Stomach (tissue), 19 donors: ENCODE results near the gene DPF1. TPM values are rescaled to one million over a fixed set of nuclear protein-coding genes. Genes with fewer than 3 reads are reported as not detected.

ENCODE experiments used
- DNase-seq, 2 donors: peaks; one replicate each; pipeline versions ENCODE4 v3.0.0 to v3.0.0-alpha.2; 2013 to 2019
- H3K27ac ChIP-seq, 5 donors: fragments of 200-600 bp in 4 of 5; sonication (generic) in 4 of 5; one replicate each; pipeline ENCODE4 v1.5.1; 2013 to 2019; ENCODE audit warnings: mild to moderate bottlenecking in 1 of 5, moderate library complexity in 1 of 5
- H3K27me3 ChIP-seq, 3 donors: fragments of 200-600 bp; sonication (generic); one replicate each; pipeline ENCODE4 v1.5.1; 2017 to 2019; ENCODE audit warnings: mixed run types in 1 of 3
- H3K36me3 ChIP-seq, 4 donors: fragments of 200-600 bp; sonication (generic); 1 replicate in 3 of 4; 2 replicates in 1 of 4; pipeline ENCODE4 v1.5.1; 2016 to 2019
- H3K4me1 ChIP-seq, 4 donors: fragments of 200-600 bp; sonication (generic); one replicate each; pipeline ENCODE4 v1.5.1; 2016 to 2019
- H3K4me3 ChIP-seq, 4 donors: fragments of 200-600 bp; sonication (generic) in 3 of 4; one replicate each; pipeline ENCODE4 v1.5.1; 2016 to 2019; ENCODE audit warnings: mild to moderate bottlenecking in 1 of 4
- H3K9me3 ChIP-seq, 4 donors: fragments of 200-600 bp; sonication (generic); one replicate each; pipeline ENCODE4 v1.5.1; 2016 to 2019
- CTCF ChIP-seq, 7 experiments: fragments of 450-650 bp in 4 of 7; fragments of 200-600 bp in 3 of 7; sonication (generic) in 3 of 7; IDR thresholded peaks; one replicate each; pipeline ENCODE4 v1.5.1; 2016 to 2019; ENCODE audit warnings: antibody characterized with exemption in 7 of 7, control low read depth in 2 of 7, mild to moderate bottlenecking in 1 of 7
- EP300 ChIP-seq: sonication (generic); formaldehyde crosslinking; IDR thresholded peaks from one replicate; pipeline ENCODE4 v1.6.1; 2017; ENCODE audit warnings: antibody characterized with exemption
- POLR2A ChIP-seq, 4 donors: fragments of 450-650 bp; IDR thresholded peaks; one replicate each; pipeline ENCODE4 v1.6.1; 2016; ENCODE audit warnings: antibody characterized with exemption in 4 of 4, control low read depth in 2 of 4, mild to moderate bottlenecking in 1 of 4, moderate library complexity in 1 of 4
- POLR2AphosphoS5 ChIP-seq, 3 donors: sonication (generic); formaldehyde crosslinking; IDR thresholded peaks; one replicate each; pipeline ENCODE4 v1.6.1; 2016; ENCODE audit warnings: antibody characterized with exemption in 3 of 3
- WGBS, 5 donors: extraction: QIAGEN DNeasy Blood & Tissue Kit in 3 of 5; methylation state at CpG; one replicate each; pipeline versions ENCODE4 v1.1.5 to v1.1.7; 2013 to 2018; 5-methylcytosine and 5-hydroxymethylcytosine counted together
- intact Hi-C: fragments of 100-400 bp; cut with DNase I; formaldehyde crosslinking; loops from one replicate; pipeline ENCODE4 v1.15.1; 2023; ENCODE audit warnings: low total_unique reads
- long read RNA-seq, 10 donors: transcript quantifications; one replicate each; lab custom pipeline, GENCODE V29; 2026
- polyA plus RNA-seq, 3 donors: library from polyadenylated mRNA; stranded (reverse); fragments of 200-250 nt; gene quantifications; one replicate each; pipeline ENCODE4 v1.2.3, GENCODE V29; 2013
- total RNA-seq, 5 donors: library from RNA; depleted of rRNA; stranded (reverse); fragments of >200 nt; gene quantifications; one replicate each; pipeline versions ENCODE4 v1.1.0 to v1.2.3, GENCODE V29; 2014 to 2016
- donor health status: healthy with polysubstance abuse.
- donor health status: Bipolar disorder and iron deficiency.
- donor health status: healthy.

The DPF1 gene
- total RNA-seq (not detected), polyA plus RNA-seq (under 1 TPM in 2 of 3 donors, not detected in 1; 0.12 to 0.43 TPM)
- long read RNA-seq, donor 1, partial matches to known transcripts: 0 of 1 reads
- long read RNA-seq, donor 1, other reads (novel, unspliced or antisense): 0 of 1 reads
- long read RNA-seq, donor 2, partial matches to known transcripts: 343 of 819 reads
- long read RNA-seq, donor 2, other reads (novel, unspliced or antisense): 476 of 819 reads
- long read RNA-seq, donor 3: 0 reads
- long read RNA-seq, donor 4: 0 reads
- long read RNA-seq, donor 5: 0 reads
- long read RNA-seq, donor 6, partial matches to known transcripts: 947 of 1,249 reads
- long read RNA-seq, donor 6, other reads (novel, unspliced or antisense): 302 of 1,249 reads
- long read RNA-seq, donor 7: 0 reads
- long read RNA-seq, donor 8: 0 reads
- long read RNA-seq, donor 9: 0 reads
- long read RNA-seq, donor 10: 0 reads

DNA sequence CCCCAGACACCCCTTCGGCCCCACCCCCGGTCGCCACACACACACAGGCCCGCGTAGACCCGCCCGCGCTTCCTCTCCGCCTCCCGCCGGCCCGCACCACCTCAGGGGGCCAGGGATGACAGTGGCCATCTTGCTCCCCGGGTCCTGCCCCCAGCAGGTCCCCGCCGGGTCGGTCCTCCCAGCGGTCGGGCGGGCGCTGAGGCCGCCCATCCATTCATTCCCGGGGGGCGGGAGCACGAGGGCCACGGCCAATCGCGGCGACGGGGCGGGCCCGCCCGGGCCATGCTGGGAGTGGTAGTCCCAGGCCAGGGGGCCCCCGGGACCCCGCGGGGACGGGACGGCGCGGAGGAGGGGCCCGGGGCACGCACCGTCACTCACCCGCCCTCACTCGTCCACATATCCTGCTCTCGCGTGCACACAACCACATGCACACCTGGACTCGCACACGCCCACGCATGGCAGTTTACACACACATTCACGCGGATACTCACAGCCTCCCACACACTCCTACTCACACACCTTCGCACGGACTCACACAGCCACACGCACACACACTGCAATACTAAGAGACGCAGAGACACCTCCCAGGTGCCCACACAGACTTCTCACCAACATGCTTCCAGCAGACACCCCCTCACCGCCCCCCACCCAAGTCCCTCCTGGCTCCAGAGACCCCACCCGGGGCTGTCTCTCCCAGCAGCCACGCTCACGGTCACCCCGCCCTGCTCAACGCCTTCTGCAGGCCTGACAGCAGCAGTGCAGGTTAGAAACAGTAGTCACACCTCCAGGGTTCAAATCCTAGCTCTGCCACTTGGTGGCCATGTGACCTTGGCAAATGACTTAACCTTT, at the start of gene DPF1:
Gene DPF1 (minus strand): TSS at position 209 of the 849 bp plus-strand sequence. CDS start 80 bp downstream, at position 129.
- WGBS, 5 donors: 2 to 8% (median 3%) methylated on average over 17 to 61 of the region's 61 CpGs
- TF ChIP-seq POLR2AphosphoS5 (IDR thresholded peaks at IDR 0.05) (no peak), CTCF (IDR thresholded peaks at IDR 0.05) (no peak), EP300 (no peak), POLR2A (IDR thresholded peaks at IDR 0.05) (no peak)
- peaks cover 38 to 99% (median 76%) of the 10 kb centered on the region in 3 donors for H3K27me3 ChIP-seq

DNA sequence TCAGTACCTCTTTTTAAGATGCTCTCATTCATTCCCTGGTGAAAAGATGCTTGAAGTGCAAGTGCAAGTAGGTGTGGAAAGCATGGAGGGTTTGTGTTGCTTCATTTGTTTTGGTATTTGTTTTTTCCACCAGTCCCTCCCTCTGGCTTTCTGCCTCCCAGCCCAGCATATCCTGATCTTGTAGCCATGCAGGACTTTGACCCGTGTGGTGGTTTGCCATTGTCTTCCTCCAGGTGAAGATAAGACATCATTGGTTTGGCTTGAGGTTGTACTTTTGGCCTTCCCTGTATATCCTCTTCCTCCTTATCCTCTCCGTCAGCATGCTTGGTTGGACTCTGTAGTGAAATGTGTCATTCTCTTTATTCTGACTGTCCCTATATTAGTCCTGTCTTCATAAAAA, 49.5 kb upstream of the DPF1 start:
- peak overlapping the region; percentile 7 to 59 (median 22) for H3K27ac ChIP-seq
- peak; percentile 56 to 72 for DNase-seq
- intact Hi-C loops: no loop called here
- no peaks in the 10 kb centered on the region for H3K9me3 ChIP-seq
- H3K36me3 ChIP-seq: no peaks in the 10 kb centered on the region
- no peaks in the 10 kb centered on the region for H3K27me3 ChIP-seq
- H3K4me3 ChIP-seq: no peak overlapping the region
- 27 to 54% (median 36%) methylated on average over 2 of the region's 2 CpGs for WGBS, 5 donors
- H3K4me1 ChIP-seq: peaks cover 50 to 77% (median 69%) of the 10 kb centered on the region in 4 donors
- TF ChIP-seq POLR2A (IDR thresholded peaks at IDR 0.05): no peak
- TF ChIP-seq POLR2AphosphoS5 (IDR thresholded peaks at IDR 0.05): peak in 2 of 3 donors; percentile 72 to 76

More for the DNA sequence above, at the start of gene DPF1:
- Histone ChIP-seq H3K9me3 (no peaks in the 10 kb centered on the region), H3K4me1 (peaks cover 20 to 28% (median 25%) of the 10 kb centered on the region in 4 donors), H3K27ac (no peak within 1 kb of the TSS), H3K4me3 (peak within 1 kb of the TSS; percentile 37 to 57 (median 40)), H3K36me3 (no peaks in the 10 kb centered on the region)
- peak; percentile 34 to 90 for DNase-seq
- intact Hi-C loops: no loop called here

DNA sequence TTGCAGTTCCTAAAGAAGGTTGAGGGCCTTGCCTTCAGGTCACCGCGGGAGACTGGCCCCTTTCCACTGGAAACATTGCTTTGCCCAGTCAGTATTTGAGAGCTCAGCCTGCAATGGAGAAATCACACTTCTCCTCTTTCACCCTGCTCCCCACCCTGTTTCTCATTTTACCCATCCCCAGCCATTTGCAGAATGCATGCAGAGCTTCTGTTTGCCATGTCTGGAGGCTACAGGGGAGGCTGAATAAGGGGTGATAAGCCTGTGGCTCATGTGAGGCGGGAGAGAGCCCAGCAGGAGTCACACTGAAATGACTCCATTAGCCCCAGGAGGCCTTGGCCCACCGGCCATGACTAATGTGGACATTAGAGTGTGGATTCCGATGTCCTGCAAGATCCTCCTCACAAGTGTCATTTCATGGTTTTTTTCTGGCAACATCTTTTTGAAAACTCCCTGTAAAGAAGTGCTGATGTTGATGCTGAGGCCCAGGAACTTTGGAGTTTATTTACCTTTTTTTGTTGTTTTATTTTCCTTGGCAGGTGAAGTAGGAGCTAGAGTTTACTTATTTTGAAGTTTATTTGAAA, 46.7 kb upstream of the DPF1 start:
- H3K27ac ChIP-seq: peak overlapping the region; percentile 5 to 32 (median 14)
- H3K9me3 ChIP-seq: no peaks in the 10 kb centered on the region
- no peak overlapping the region for H3K4me3 ChIP-seq
- 34 to 53% (median 48%) methylated on average over 5 of the region's 5 CpGs for WGBS, 5 donors
- TF ChIP-seq CTCF (IDR thresholded peaks at IDR 0.05) (no peak), POLR2AphosphoS5 (IDR thresholded peaks at IDR 0.05) (no peak), POLR2A (IDR thresholded peaks at IDR 0.05) (no peak), EP300 (no peak)
- DNase-seq: no peak
- no peaks in the 10 kb centered on the region for H3K27me3 ChIP-seq
- peaks cover 50 to 84% (median 64%) of the 10 kb centered on the region in 4 donors for H3K4me1 ChIP-seq
- H3K36me3 ChIP-seq: no peaks in the 10 kb centered on the region
- intact Hi-C loops: no loop called here

DNA sequence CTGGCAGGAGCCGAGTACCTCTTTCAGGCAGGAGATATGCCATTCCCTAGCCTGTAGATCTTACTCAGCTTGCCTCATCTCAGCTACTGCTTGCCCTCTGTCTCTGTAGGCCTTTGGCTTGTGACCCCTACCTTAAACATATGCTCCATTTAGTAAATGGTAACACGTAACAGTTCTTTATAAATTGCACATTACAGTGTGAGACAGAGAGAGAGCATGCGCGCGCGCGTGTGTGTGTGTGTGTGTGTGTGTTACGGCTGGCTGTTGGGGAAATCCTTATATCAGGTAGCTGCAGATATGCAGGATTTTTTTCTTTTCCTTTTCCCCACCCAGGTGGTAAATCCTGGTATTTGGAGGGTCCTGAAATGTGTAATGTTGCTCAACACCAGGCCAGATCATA, 44.5 kb upstream of the DPF1 start:
- no peak for TF ChIP-seq EP300
- TF ChIP-seq POLR2A (IDR thresholded peaks at IDR 0.05): no peak
- Histone ChIP-seq H3K4me3 (peak overlapping the region in 1 of 4 donors; percentile 67), H3K27me3 (peaks cover 0 to 12% (median 0%) of the 10 kb centered on the region in 3 donors), H3K4me1 (peaks cover 51 to 91% (median 64%) of the 10 kb centered on the region in 4 donors), H3K9me3 (no peaks in the 10 kb centered on the region), H3K27ac (peak overlapping the region; percentile 48 to 95 (median 88)), H3K36me3 (no peaks in the 10 kb centered on the region)
- peak in 1 of 2 donors; percentile 49 for DNase-seq
- WGBS, 5 donors: 45 to 73% (median 54%) methylated on average over 8 of the region's 8 CpGs
- intact Hi-C loops: no loop called here
